ENCODE results near the gene ALLC. TPM values are rescaled to one million over a fixed set of nuclear protein-coding genes. Genes with fewer than 3 reads are reported as not detected.
"Not testable (repeated sequence)": the region's sequence is repeated elsewhere in the genome, so short reads cannot be mapped to it uniquely, and the experiment has no call there.

ALLC gene
- total RNA-seq, 1 donor from 2014 or later, result not detected

- no peak for DNase-seq (ENCODE audit: low spot score in 2 of 2, unreplicated experiment in 2 of 2)
- Mint-ChIP-seq H3K27me3 (ENCODE audit: low read depth) (no peaks in the 10 kb centered on the region), H3K4me1 (no peaks in the 10 kb centered on the region), H3K36me3 (peaks cover 3% of the 10 kb centered on the region), H3K27ac (no peak overlapping the region), H3K9me3 (peaks cover 12% of the 10 kb centered on the region), H3K4me3 (no peak overlapping the region)
- TF ChIP-seq CTCF (IDR thresholded peaks at IDR 0.05; ENCODE audit: unreplicated experiment), result no peak
Measured at GRCh38 chr2:3612639-3613523, 45.1 kb upstream of the ALLC start.

- DNase-seq (ENCODE audit: low spot score in 2 of 2, unreplicated experiment in 2 of 2), result no peak
- Mint-ChIP-seq H3K4me1 (no peaks in the 10 kb centered on the region), H3K36me3 (peaks cover 3% of the 10 kb centered on the region), H3K27me3 (ENCODE audit: low read depth) (no peaks in the 10 kb centered on the region), H3K27ac (no peak overlapping the region), H3K4me3 (no peak overlapping the region), H3K9me3 (peaks cover 15% of the 10 kb centered on the region)
- no peak for TF ChIP-seq CTCF (IDR thresholded peaks at IDR 0.05; ENCODE audit: unreplicated experiment)
Measured at GRCh38 chr2:3613524-3613905, 44.5 kb upstream of the ALLC start.

DNA sequence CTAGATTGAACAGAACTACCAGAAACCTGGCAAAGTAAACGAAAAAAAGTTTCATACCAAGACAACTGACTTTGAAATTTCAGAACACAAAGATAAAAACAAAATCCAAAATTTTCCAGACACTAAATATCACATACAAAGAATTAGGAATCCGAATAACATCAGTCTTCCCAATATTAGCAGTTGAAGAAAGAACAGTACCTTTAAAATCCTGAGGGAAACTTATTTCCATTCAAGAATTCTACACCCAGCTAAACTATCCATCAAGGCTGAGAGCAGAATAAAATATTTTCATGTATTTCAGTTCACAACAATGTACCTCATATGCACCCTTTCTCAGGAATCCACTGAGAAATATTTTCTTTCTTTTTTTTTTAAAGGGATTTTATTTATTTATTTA lies 43.3 kb upstream of the ALLC start:
- H3K36me3 Mint-ChIP-seq; H3K4me1 Mint-ChIP-seq; H3K4me3 Mint-ChIP-seq; H3K27me3 Mint-ChIP-seq (ENCODE audit: low read depth); H3K27ac Mint-ChIP-seq; DNase-seq (ENCODE audit: low spot score in 2 of 2, unreplicated experiment in 2 of 2): not testable (repeated sequence)
- H3K9me3 Mint-ChIP-seq, result peaks cover 17% of the 10 kb centered on the region

- not testable (repeated sequence) for H3K27me3 Mint-ChIP-seq (ENCODE audit: low read depth); H3K27ac Mint-ChIP-seq; H3K4me3 Mint-ChIP-seq; H3K36me3 Mint-ChIP-seq; DNase-seq (ENCODE audit: low spot score in 2 of 2, unreplicated experiment in 2 of 2); H3K4me1 Mint-ChIP-seq
- peaks cover 21% of the 10 kb centered on the region for H3K9me3 Mint-ChIP-seq
Measured at GRCh38 chr2:3615541-3616200, 42.3 kb upstream of the ALLC start.

- peaks cover 25% of the 10 kb centered on the region for H3K9me3 Mint-ChIP-seq
- DNase-seq (ENCODE audit: low spot score in 2 of 2, unreplicated experiment in 2 of 2), result not testable (repeated sequence)
Measured at GRCh38 chr2:3616435-3617197, 41.4 kb upstream of the ALLC start.

GRCh38 chr2:3617198-3617890 lies 40.7 kb upstream of the ALLC start:
- H3K4me3 Mint-ChIP-seq, result no peak overlapping the region
- peaks cover 3% of the 10 kb centered on the region for H3K36me3 Mint-ChIP-seq
- H3K9me3 Mint-ChIP-seq, result peaks cover 25% of the 10 kb centered on the region

More at GRCh38 chr2:3616435-3617197, 41.4 kb upstream of the ALLC start:
- H3K27ac Mint-ChIP-seq; H3K36me3 Mint-ChIP-seq; H3K4me1 Mint-ChIP-seq; H3K4me3 Mint-ChIP-seq; H3K27me3 Mint-ChIP-seq (ENCODE audit: low read depth): not testable (repeated sequence)

More at GRCh38 chr2:3617198-3617890, 40.7 kb upstream of the ALLC start:
- Mint-ChIP-seq H3K27ac (no peak overlapping the region), H3K27me3 (ENCODE audit: low read depth) (peaks cover 1% of the 10 kb centered on the region), H3K4me1 (no peaks in the 10 kb centered on the region)
- TF ChIP-seq CTCF (IDR thresholded peaks at IDR 0.05; ENCODE audit: unreplicated experiment), result no peak
- DNase-seq (ENCODE audit: low spot score in 2 of 2, unreplicated experiment in 2 of 2), result no peak
